K562 (cell line): ENCODE measurements around the gene SZT2.

Experiments used
- MAZ ChIP-seq, 2 experiments: fragments of 450-650 bp in 1 of 2; sonication (generic) in 1 of 2; formaldehyde crosslinking; IDR thresholded peaks in 1 of 2; conservative IDR thresholded peaks in 1 of 2; 2 replicates each; pipeline versions ENCODE4 v1.4.0 to v1.5.0; 2020; ENCODE audit warnings: mild to moderate bottlenecking in 1 of 2, missing genetic modification reagents in 1 of 2
- POLR2A ChIP-seq: fragments of 450-650 bp; conservative IDR thresholded peaks from 2 replicates; pipeline ENCODE4 v1.6.1; 2016
- RFX5 ChIP-seq: IDR thresholded peaks from 2 replicates; pipeline ENCODE4 v1.6.1; 2011; ENCODE audit warnings: low read depth, mild to moderate bottlenecking, improper control_type of control experiment, low read length
- TF ChIP-seq, protein P1 (sequence below), 3 experiments: IDR thresholded peaks in 2 of 3; conservative IDR thresholded peaks in 1 of 3; 2 replicates each; pipeline ENCODE4 v1.5.1; 2011 to 2012; ENCODE audit warnings: low read length in 3 of 3, mild to moderate bottlenecking in 3 of 3, control low read depth in 2 of 3, improper control_type of control experiment in 1 of 3, inconsistent platforms in 1 of 3, low read depth in 1 of 3, mixed read lengths in 1 of 3, moderate library complexity in 1 of 3; ENCODE audit not compliant: insufficient read depth in 2 of 3

DNA sequence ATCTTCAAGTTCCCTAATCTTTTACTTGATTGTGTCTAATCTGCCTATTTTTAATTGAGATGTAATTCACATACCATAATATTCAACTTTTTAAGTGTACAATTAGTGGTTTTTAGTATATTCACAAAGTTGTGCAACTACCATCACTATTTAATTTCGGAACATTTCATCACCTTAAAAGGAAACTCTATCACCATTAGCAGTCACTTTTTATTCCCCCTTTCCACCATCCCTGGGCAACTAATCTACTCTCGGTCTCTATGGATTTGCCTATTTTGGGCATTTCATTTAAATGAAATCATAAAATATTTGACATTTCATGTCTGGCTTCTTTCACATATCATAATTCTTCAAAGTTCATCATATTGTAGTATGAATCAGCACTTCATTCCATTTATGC lies 94.7 kb downstream of the SZT2 start:
- TF ChIP-seq MAZ (CRISPR knock-in tag; conservative IDR thresholded peaks at IDR 0.05 in 1 of 2, IDR thresholded peaks at IDR 0.05 in 1 of 2) (no peak), POLR2A (no peak), RFX5 (no peak)
- TF ChIP-seq, protein P1, sequence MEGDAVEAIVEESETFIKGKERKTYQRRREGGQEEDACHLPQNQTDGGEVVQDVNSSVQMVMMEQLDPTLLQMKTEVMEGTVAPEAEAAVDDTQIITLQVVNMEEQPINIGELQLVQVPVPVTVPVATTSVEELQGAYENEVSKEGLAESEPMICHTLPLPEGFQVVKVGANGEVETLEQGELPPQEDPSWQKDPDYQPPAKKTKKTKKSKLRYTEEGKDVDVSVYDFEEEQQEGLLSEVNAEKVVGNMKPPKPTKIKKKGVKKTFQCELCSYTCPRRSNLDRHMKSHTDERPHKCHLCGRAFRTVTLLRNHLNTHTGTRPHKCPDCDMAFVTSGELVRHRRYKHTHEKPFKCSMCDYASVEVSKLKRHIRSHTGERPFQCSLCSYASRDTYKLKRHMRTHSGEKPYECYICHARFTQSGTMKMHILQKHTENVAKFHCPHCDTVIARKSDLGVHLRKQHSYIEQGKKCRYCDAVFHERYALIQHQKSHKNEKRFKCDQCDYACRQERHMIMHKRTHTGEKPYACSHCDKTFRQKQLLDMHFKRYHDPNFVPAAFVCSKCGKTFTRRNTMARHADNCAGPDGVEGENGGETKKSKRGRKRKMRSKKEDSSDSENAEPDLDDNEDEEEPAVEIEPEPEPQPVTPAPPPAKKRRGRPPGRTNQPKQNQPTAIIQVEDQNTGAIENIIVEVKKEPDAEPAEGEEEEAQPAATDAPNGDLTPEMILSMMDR (IDR thresholded peaks at IDR 0.05 in 2 of 3, conservative IDR thresholded peaks at IDR 0.05 in 1 of 3; ENCODE audit: insufficient read depth in 2 of 3, low read depth in 1 of 3, low read length in 3 of 3), result no peak
